GM18499 (cell line): ENCODE data around the gene PLEKHM1.

ENCODE experiments used
- ATAC-seq: cut with Tn5 transposase; IDR thresholded peaks from one replicate; pipeline ENCODE4 v1.9.1; 2021; ENCODE audit warnings: moderate number of reproducible peaks; ENCODE audit not compliant: insufficient read depth, unreplicated experiment

PLEKHM1 gene

GRCh38 chr17:45405250-45406086 is 85.1 kb downstream of the PLEKHM1 start:
- no peak for ATAC-seq

DNA sequence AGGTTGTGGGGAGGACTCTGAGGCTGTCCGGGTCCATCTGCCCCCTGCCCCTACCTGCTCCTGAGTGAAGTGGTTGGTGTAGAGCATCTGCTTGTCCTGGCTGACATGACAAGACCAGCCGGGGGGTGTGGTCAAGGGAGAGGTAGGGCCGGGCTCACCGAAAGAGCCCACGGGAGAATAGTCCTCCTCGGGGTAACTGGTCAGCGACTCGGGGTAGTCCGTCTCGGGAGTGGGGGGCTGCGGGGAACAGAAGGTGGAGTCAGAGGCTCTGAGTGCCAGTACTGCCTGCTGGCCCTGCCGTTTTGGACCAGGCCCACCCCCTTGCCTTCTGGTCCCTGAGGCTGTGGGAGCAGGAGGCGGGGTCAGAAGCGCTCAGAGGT is 85.7 kb downstream of the PLEKHM1 start:
- no peak for ATAC-seq

GRCh38 chr17:45403906-45404490 is 86.5 kb downstream of the PLEKHM1 start:
- ATAC-seq = no peak

- no peak for ATAC-seq
These were observed 87.6 kb downstream of the PLEKHM1 start for GRCh38 chr17:45402916-45403315.

GRCh38 chr17:45398800-45399199 is 91.7 kb downstream of the PLEKHM1 start:
- no peak for ATAC-seq

DNA sequence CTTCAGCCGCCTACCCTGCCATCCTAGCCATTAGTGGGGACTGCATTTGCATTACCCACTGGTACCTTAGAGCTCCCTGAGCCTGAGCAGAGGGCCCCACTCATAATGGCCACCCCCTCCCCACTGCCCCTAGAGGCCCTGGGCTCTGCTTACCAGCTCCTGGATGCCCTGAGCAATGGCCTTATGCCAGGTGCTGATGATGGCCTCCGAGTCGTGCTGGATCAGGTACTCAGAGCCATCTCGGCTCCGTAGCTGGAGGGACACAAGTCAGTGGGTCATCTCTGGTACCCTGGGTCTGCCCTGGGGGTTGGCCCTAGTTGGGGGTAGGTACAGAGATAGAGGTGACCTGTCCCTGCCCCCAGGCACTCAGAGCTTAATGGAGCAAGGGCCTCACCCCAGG is 92.7 kb downstream of the PLEKHM1 start:
- no peak for ATAC-seq

GRCh38 chr17:45396496-45397205 is 93.9 kb downstream of the PLEKHM1 start:
- no peak for ATAC-seq

- no peak for ATAC-seq
These were observed 94.7 kb downstream of the PLEKHM1 start for GRCh38 chr17:45395569-45396415.

DNA sequence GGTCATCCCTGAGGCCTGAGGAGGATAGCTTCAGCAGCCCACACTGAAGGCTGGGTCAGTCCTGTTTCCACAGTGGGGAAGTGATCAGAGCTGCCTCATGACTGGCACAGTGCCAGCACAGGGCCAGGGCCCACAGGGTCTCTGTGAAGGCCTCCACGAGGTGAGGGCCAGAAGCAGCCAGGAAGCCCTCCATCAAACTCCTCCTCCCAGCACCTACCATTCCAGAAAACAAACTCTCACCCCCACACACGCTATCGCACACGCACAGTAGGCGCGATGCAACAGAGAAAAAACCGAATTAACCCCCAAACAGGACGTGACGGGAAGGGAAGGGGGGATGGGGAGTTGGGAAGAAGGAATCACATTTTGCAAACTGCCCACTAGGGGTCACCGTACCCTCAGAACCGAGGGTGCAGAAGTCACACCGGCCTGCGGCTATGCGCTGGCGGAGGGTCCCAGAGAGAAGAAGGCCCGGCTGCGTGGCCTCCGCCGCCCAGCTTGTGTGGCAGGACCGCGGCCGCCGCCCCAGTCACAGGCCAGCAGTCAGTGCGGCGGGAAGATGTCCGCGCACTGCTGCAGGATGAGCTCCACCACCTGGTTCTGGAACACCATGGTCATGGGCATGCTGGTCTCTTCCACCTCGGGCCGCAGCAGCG is 95.5 kb downstream of the PLEKHM1 start:
- ATAC-seq = no peak

DNA sequence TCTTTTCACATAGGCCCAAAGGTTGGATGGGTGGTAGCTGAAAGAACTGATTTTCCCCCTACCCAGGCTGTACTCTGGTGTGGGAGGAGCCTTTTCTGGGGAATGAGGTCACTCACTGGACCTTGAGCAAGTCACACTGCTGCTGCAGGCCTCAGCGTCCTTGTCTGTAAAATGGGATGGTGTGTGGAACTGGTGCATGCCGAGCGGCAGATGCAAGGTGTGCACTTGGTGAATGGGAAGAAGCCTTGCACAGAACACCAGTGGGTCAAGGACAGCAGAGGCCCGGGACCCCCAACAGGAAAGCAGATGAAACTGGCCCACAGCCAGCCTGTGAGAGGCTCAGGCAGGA is 96.0 kb downstream of the PLEKHM1 start:
- no peak for ATAC-seq

DNA sequence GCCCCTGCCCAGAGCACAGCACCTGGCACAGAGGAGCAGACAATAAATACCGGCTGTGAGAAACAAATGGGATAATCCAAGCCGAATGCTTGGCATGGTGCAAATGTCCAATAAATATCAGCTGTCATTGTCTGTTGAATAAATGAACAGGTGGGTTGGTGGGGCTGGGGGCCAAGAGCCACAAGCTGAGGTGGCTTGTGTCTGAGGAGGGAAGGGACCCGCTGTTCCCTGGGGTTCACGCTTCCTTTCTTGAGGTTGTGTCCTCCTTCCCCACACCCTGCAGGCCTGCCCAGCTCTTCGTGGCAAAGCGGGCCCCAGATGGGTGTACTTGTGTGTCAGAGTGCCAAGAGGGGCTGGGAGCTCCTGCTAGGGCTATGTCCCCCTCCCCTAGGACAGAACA is 96.4 kb downstream of the PLEKHM1 start:
- no peak for ATAC-seq

- no peak for ATAC-seq
These were observed 97.1 kb downstream of the PLEKHM1 start for GRCh38 chr17:45393411-45393810.

- no peak for ATAC-seq
These were observed 98.6 kb downstream of the PLEKHM1 start for GRCh38 chr17:45391918-45392317.

GRCh38 chr17:45391291-45391690 is 99.2 kb downstream of the PLEKHM1 start:
- ATAC-seq = no peak

GRCh38 chr17:45389354-45389753 is 101.2 kb downstream of the PLEKHM1 start:
- no peak for ATAC-seq

- no peak for ATAC-seq
These were observed 101.8 kb downstream of the PLEKHM1 start for GRCh38 chr17:45388604-45389325.

DNA sequence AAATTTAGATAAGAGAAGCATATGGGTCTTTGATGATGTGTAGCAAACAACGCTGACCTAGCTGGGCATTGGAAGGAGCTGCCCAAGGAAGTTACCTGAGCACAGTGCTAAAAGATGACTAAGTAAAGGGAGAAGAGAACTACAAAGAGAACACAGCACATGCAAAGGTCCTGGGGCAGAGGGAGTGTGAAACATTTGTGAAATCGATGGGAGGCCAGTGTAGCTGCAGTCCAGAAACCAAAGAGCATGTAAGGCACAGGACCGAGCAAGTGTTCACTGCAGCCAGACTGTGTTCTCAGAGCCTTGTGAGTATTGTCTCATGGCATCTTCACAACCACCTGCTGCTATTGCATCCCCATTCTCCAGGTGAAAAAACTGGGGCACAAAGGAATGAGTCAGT is 102.8 kb downstream of the PLEKHM1 start:
- no peak for ATAC-seq

GRCh38 chr17:45386178-45386577 is 104.3 kb downstream of the PLEKHM1 start:
- ATAC-seq = no peak
